ENCODE measurements around the gene NFIA.

The NFIA gene

GRCh38 chr1:61301824-61302657, 219.7 kb downstream of the NFIA start:
- no peak overlapping the region for H4K91ac ChIP-seq (ENCODE audit: low read depth, low read length, poor library complexity)
- no peak overlapping the region for H2BK120ac ChIP-seq (ENCODE audit: low read depth, low read length)
- H3K23ac ChIP-seq (ENCODE audit: low read depth, low read length, poor library complexity), result no peak overlapping the region
- no peaks in the 10 kb centered on the region for H3K79me1 ChIP-seq (ENCODE audit: low read depth, low read length)
- no peak for DNase-seq (ENCODE audit: low spot score)
- H3K36me3 ChIP-seq (replicated peaks in 1 of 2; ENCODE audit: control insufficient read depth in 2 of 2, insufficient read depth in 2 of 2, low read length in 2 of 2), result no peaks in the 10 kb centered on the region
- H2BK5ac ChIP-seq (ENCODE audit: low read length), result no peak overlapping the region
- H3K9ac ChIP-seq (ENCODE audit: low read depth, low read length, poor library complexity), result no peak overlapping the region
- H2BK12ac ChIP-seq (ENCODE audit: low read length), result no peak overlapping the region
- H3K27ac ChIP-seq (replicated peaks; ENCODE audit: low read length), result no peak overlapping the region
- WGBS, 2 donors (ENCODE audit: extremely low coverage in 2 of 2, insufficient read length in 2 of 2, insufficient replicate concordance in 1 of 2), result no CpG with 5 or more reads among the region's 4 CpGs
- H3K14ac ChIP-seq (ENCODE audit: low read length), result no peak overlapping the region
- H3K4me1 ChIP-seq (ENCODE audit: control insufficient read depth in 2 of 2, insufficient read depth in 1 of 2, low read depth in 1 of 2, low read length in 2 of 2), result peaks cover 0 to 5% of the 10 kb centered on the region in 2 donors
- no peak overlapping the region for H3K18ac ChIP-seq (ENCODE audit: low read length)
- no peak overlapping the region for H3K4me2 ChIP-seq (ENCODE audit: insufficient read depth, low read length, poor library complexity, severe bottlenecking)
- H3K27me3 ChIP-seq (ENCODE audit: control insufficient read depth in 3 of 3, insufficient read depth in 3 of 3, low read depth in 1 of 3, low read length in 3 of 3), result no peaks in the 10 kb centered on the region
- H4K8ac ChIP-seq (ENCODE audit: low read depth, low read length), result no peak overlapping the region
- no peak overlapping the region for H2AFZ ChIP-seq (ENCODE audit: low read length)
- no peaks in the 10 kb centered on the region for H3K9me3 ChIP-seq (replicated peaks in 1 of 2; ENCODE audit: control insufficient read depth in 2 of 2, insufficient read depth in 1 of 2, low read depth in 1 of 2, low read length in 2 of 2)
- H3K4me3 ChIP-seq (ENCODE audit: low read length in 2 of 2), result no peak overlapping the region
- H2BK15ac ChIP-seq (ENCODE audit: low read length), result no peak overlapping the region
- no peak overlapping the region for H3K4ac ChIP-seq (ENCODE audit: low read length)
- no peak overlapping the region for H2AK5ac ChIP-seq (ENCODE audit: low read depth, low read length)

- no peak overlapping the region for H3K4me2 ChIP-seq (ENCODE audit: insufficient read depth, low read length, poor library complexity, severe bottlenecking)
- H2AFZ ChIP-seq (ENCODE audit: low read length), result no peak overlapping the region
- H2BK12ac ChIP-seq (ENCODE audit: low read length), result no peak overlapping the region
- H3K4ac ChIP-seq (ENCODE audit: low read length), result no peak overlapping the region
- H3K36me3 ChIP-seq (replicated peaks in 1 of 2; ENCODE audit: control insufficient read depth in 2 of 2, insufficient read depth in 2 of 2, low read length in 2 of 2), result no peaks in the 10 kb centered on the region
- H4K91ac ChIP-seq (ENCODE audit: low read depth, low read length, poor library complexity), result no peak overlapping the region
- H3K9ac ChIP-seq (ENCODE audit: low read depth, low read length, poor library complexity), result no peak overlapping the region
- H3K4me3 ChIP-seq (ENCODE audit: low read length in 2 of 2), result no peak overlapping the region
- H3K27me3 ChIP-seq (ENCODE audit: control insufficient read depth in 3 of 3, insufficient read depth in 3 of 3, low read depth in 1 of 3, low read length in 3 of 3), result peaks cover 0 to 12% (median 0%) of the 10 kb centered on the region in 3 experiments
- H2BK120ac ChIP-seq (ENCODE audit: low read depth, low read length), result no peak overlapping the region
- no peak overlapping the region for H3K18ac ChIP-seq (ENCODE audit: low read length)
- no peak overlapping the region for H2AK5ac ChIP-seq (ENCODE audit: low read depth, low read length)
- H2BK15ac ChIP-seq (ENCODE audit: low read length), result no peak overlapping the region
- H3K23ac ChIP-seq (ENCODE audit: low read depth, low read length, poor library complexity), result no peak overlapping the region
- no peaks in the 10 kb centered on the region for H3K4me1 ChIP-seq (ENCODE audit: control insufficient read depth in 2 of 2, insufficient read depth in 1 of 2, low read depth in 1 of 2, low read length in 2 of 2)
- H3K27ac ChIP-seq (replicated peaks; ENCODE audit: low read length), result no peak overlapping the region
- no peaks in the 10 kb centered on the region for H3K79me1 ChIP-seq (ENCODE audit: low read depth, low read length)
- H3K14ac ChIP-seq (ENCODE audit: low read length), result no peak overlapping the region
- H4K8ac ChIP-seq (ENCODE audit: low read depth, low read length), result no peak overlapping the region
- H3K9me3 ChIP-seq (replicated peaks in 1 of 2; ENCODE audit: control insufficient read depth in 2 of 2, insufficient read depth in 1 of 2, low read depth in 1 of 2, low read length in 2 of 2), result no peaks in the 10 kb centered on the region
- no peak for DNase-seq (ENCODE audit: low spot score)
- WGBS, 2 donors (ENCODE audit: extremely low coverage in 2 of 2, insufficient read length in 2 of 2, insufficient replicate concordance in 1 of 2), result no CpG with 5 or more reads among the region's 3 CpGs
- H2BK5ac ChIP-seq (ENCODE audit: low read length), result no peak overlapping the region
These were observed 225.2 kb downstream of the NFIA start for GRCh38 chr1:61307422-61308142.

- H2AK5ac ChIP-seq (ENCODE audit: low read depth, low read length), result no peak overlapping the region
- no peak overlapping the region for H3K4ac ChIP-seq (ENCODE audit: low read length)
- H2BK12ac ChIP-seq (ENCODE audit: low read length), result no peak overlapping the region
- no peak overlapping the region for H4K91ac ChIP-seq (ENCODE audit: low read depth, low read length, poor library complexity)
- no peak overlapping the region for H4K8ac ChIP-seq (ENCODE audit: low read depth, low read length)
- H3K4me2 ChIP-seq (ENCODE audit: insufficient read depth, low read length, poor library complexity, severe bottlenecking), result no peak overlapping the region
- H2BK15ac ChIP-seq (ENCODE audit: low read length), result no peak overlapping the region
- H2BK120ac ChIP-seq (ENCODE audit: low read depth, low read length), result no peak overlapping the region
- no peak overlapping the region for H3K4me3 ChIP-seq (ENCODE audit: low read length in 2 of 2)
- peaks cover 0 to 3% of the 10 kb centered on the region in 2 donors for H3K4me1 ChIP-seq (ENCODE audit: control insufficient read depth in 2 of 2, insufficient read depth in 1 of 2, low read depth in 1 of 2, low read length in 2 of 2)
- no peaks in the 10 kb centered on the region for H3K36me3 ChIP-seq (replicated peaks in 1 of 2; ENCODE audit: control insufficient read depth in 2 of 2, insufficient read depth in 2 of 2, low read length in 2 of 2)
- WGBS, 2 donors (ENCODE audit: extremely low coverage in 2 of 2, insufficient read length in 2 of 2, insufficient replicate concordance in 1 of 2), result no CpG with 5 or more reads among the region's 3 CpGs
- no peak overlapping the region for H2AFZ ChIP-seq (ENCODE audit: low read length)
- no peaks in the 10 kb centered on the region for H3K9me3 ChIP-seq (replicated peaks in 1 of 2; ENCODE audit: control insufficient read depth in 2 of 2, insufficient read depth in 1 of 2, low read depth in 1 of 2, low read length in 2 of 2)
- H3K27ac ChIP-seq (replicated peaks; ENCODE audit: low read length), result no peak overlapping the region
- H3K23ac ChIP-seq (ENCODE audit: low read depth, low read length, poor library complexity), result no peak overlapping the region
- H3K18ac ChIP-seq (ENCODE audit: low read length), result no peak overlapping the region
- H3K14ac ChIP-seq (ENCODE audit: low read length), result no peak overlapping the region
- no peaks in the 10 kb centered on the region for H3K79me1 ChIP-seq (ENCODE audit: low read depth, low read length)
- DNase-seq (ENCODE audit: low spot score), result no peak
- H3K27me3 ChIP-seq (ENCODE audit: control insufficient read depth in 3 of 3, insufficient read depth in 3 of 3, low read depth in 1 of 3, low read length in 3 of 3), result peaks cover 0 to 18% (median 0%) of the 10 kb centered on the region in 3 experiments
- H3K9ac ChIP-seq (ENCODE audit: low read depth, low read length, poor library complexity), result no peak overlapping the region
- H2BK5ac ChIP-seq (ENCODE audit: low read length), result no peak overlapping the region
These were observed 227.7 kb downstream of the NFIA start for GRCh38 chr1:61310057-61310456.

- Histone ChIP-seq H2BK15ac (ENCODE audit: low read length) (no peak overlapping the region), H2BK5ac (ENCODE audit: low read length) (no peak overlapping the region), H2AK5ac (ENCODE audit: low read depth, low read length) (no peak overlapping the region), H3K4ac (ENCODE audit: low read length) (no peak overlapping the region), H2BK120ac (ENCODE audit: low read depth, low read length) (no peak overlapping the region), H3K23ac (ENCODE audit: low read depth, low read length, poor library complexity) (no peak overlapping the region), H2AFZ (ENCODE audit: low read length) (no peak overlapping the region), H4K8ac (ENCODE audit: low read depth, low read length) (no peak overlapping the region), H3K18ac (ENCODE audit: low read length) (no peak overlapping the region), H3K27ac (replicated peaks; ENCODE audit: low read length) (no peak overlapping the region), H2BK12ac (ENCODE audit: low read length) (no peak overlapping the region), H3K4me2 (ENCODE audit: insufficient read depth, low read length, poor library complexity, severe bottlenecking) (no peak overlapping the region), H3K27me3 (ENCODE audit: control insufficient read depth in 3 of 3, insufficient read depth in 3 of 3, low read depth in 1 of 3, low read length in 3 of 3) (peaks cover 0 to 22% (median 0%) of the 10 kb centered on the region in 3 experiments), H3K36me3 (replicated peaks in 1 of 2; ENCODE audit: control insufficient read depth in 2 of 2, insufficient read depth in 2 of 2, low read length in 2 of 2) (no peaks in the 10 kb centered on the region), H4K91ac (ENCODE audit: low read depth, low read length, poor library complexity) (no peak overlapping the region), H3K9ac (ENCODE audit: low read depth, low read length, poor library complexity) (no peak overlapping the region), H3K9me3 (replicated peaks in 1 of 2; ENCODE audit: control insufficient read depth in 2 of 2, insufficient read depth in 1 of 2, low read depth in 1 of 2, low read length in 2 of 2) (no peaks in the 10 kb centered on the region), H3K79me1 (ENCODE audit: low read depth, low read length) (no peaks in the 10 kb centered on the region), H3K14ac (ENCODE audit: low read length) (no peak overlapping the region), H3K4me3 (ENCODE audit: low read length in 2 of 2) (no peak overlapping the region), H3K4me1 (ENCODE audit: control insufficient read depth in 2 of 2, insufficient read depth in 1 of 2, low read depth in 1 of 2, low read length in 2 of 2) (peaks cover 0 to 3% of the 10 kb centered on the region in 2 donors)
- WGBS, 2 donors (ENCODE audit: extremely low coverage in 2 of 2, insufficient read length in 2 of 2, insufficient replicate concordance in 1 of 2), result no CpG with 5 or more reads among the region's 4 CpGs
- DNase-seq (ENCODE audit: low spot score), result no peak
These were observed 228.2 kb downstream of the NFIA start for GRCh38 chr1:61310538-61310937.
